HT-29 (cell line): Measurements from ENCODE around the gene RAI1. TPM values are rescaled to one million over a fixed set of nuclear protein-coding genes. Genes with fewer than 3 reads are reported as not detected.

Source experiments
- DNase-seq: peaks from one replicate; pipeline ENCODE4 v3.0.0-alpha.2; 2015; ENCODE audit warnings: low spot score
- total RNA-seq: library from RNA; depleted of rRNA; stranded (reverse); fragments of >200 nt; shearing (Covaris generic); gene quantifications from 2 replicates; pipeline ENCODE4 v1.2.3, GENCODE V29; 2014

Gene RAI1
- total RNA-seq, 1 experiment from 2014 or later = 35.4 TPM

GRCh38 chr17:17730250-17730935 is 49.1 kb downstream of the RAI1 start:
- no peak for DNase-seq

- DNase-seq = no peak
These were observed 51.2 kb downstream of the RAI1 start for GRCh38 chr17:17732444-17732843.

GRCh38 chr17:17732892-17733670 is 51.8 kb downstream of the RAI1 start:
- DNase-seq = no peak

GRCh38 chr17:17736205-17737183 is 55.2 kb downstream of the RAI1 start:
- no peak for DNase-seq

- DNase-seq = peak; percentile 81
These were observed 57.0 kb downstream of the RAI1 start for GRCh38 chr17:17737961-17738894.

GRCh38 chr17:17738901-17739300 is 57.6 kb downstream of the RAI1 start:
- peak; percentile 61 for DNase-seq

- peak; percentile 48 for DNase-seq
These were observed 58.3 kb downstream of the RAI1 start for GRCh38 chr17:17739388-17740066.

GRCh38 chr17:17740615-17741348 is 59.5 kb downstream of the RAI1 start:
- DNase-seq = peak; percentile 43

- DNase-seq = peak; percentile 59
These were observed 60.2 kb downstream of the RAI1 start for GRCh38 chr17:17741349-17742023.

GRCh38 chr17:17742133-17742621 is 60.9 kb downstream of the RAI1 start:
- no peak for DNase-seq

GRCh38 chr17:17742688-17743390 is 61.6 kb downstream of the RAI1 start:
- DNase-seq = no peak

GRCh38 chr17:17743391-17744112 is 62.3 kb downstream of the RAI1 start:
- DNase-seq = no peak

GRCh38 chr17:17744116-17744515 is 62.9 kb downstream of the RAI1 start:
- no peak for DNase-seq

GRCh38 chr17:17745476-17746455 is 64.5 kb downstream of the RAI1 start:
- no peak for DNase-seq

GRCh38 chr17:17748179-17748578 is 66.9 kb downstream of the RAI1 start:
- DNase-seq = no peak

GRCh38 chr17:17748604-17749003 is 67.3 kb downstream of the RAI1 start:
- no peak for DNase-seq
